Adrenal gland (tissue), 5 donors: Measurements from ENCODE around the gene PPAT.

ENCODE experiments used
- CTCF ChIP-seq, 6 experiments: fragments of 450-650 bp in 4 of 6; fragments of 200-600 bp in 2 of 6; sonication (generic) in 1 of 6; IDR thresholded peaks; 1 replicate in 5 of 6; 2 replicates in 1 of 6; pipeline versions ENCODE4 v1.5.1 to v1.8.0; 2016 to 2021; ENCODE audit warnings: antibody characterized with exemption in 6 of 6, mild to moderate bottlenecking in 2 of 6, moderate library complexity in 1 of 6
- POLR2A ChIP-seq, 2 donors: fragments of 450-650 bp; IDR thresholded peaks; one replicate each; pipeline ENCODE4 v1.6.1; 2017; ENCODE audit warnings: antibody characterized with exemption in 2 of 2, mild to moderate bottlenecking in 2 of 2, moderate library complexity in 1 of 2
- donor health status: DM: no; HTN: no; CAD: no.

GRCh38 chr4:56435140-56435926 is at the start of gene PPAT:
- TF ChIP-seq CTCF (IDR thresholded peaks at IDR 0.05) (peak; percentile 24 to 57 (median 41)), POLR2A (IDR thresholded peaks at IDR 0.05) (peak in 1 of 2 donors; percentile 83)
